Measurements from ENCODE around the gene KSR1.

Gene KSR1

DNA sequence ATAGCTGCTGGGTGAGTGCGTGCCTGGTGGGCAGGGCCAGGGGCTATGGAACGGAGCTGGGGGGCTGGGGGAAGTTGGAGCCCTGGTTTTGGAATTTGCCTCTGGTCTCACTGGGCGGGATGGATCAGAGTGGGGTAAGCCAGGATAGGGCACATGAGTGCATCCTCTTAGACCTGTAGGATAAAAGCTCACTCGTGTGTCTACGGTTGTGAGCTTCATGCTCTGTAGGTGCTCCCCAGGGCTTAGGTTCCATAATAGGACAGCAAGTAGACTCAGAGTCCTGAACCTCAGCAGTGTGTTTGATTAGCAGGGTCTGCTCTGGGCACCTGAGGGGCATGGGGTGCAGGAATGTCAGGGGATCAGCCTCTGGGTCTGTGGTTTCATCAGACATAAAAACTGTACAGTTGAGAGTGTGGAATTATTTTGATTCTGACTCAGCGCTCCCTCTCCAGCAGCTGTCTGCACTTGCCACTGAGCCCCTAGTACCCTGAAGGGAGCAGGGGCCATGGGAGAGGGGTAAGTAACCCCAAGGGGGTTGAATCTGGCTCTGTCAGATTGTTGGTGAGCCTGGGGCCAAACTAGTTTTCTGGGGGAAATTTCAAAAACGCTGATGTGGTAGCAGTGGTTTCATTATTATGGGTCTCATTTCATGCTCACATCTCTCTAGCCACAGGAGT is 90.5 kb downstream of the KSR1 start:
- in situ Hi-C loops (cut with HindIII; ENCODE audit: low sequenced_read_pairs): loop anchor here (25.0 kb wide), 1 partner anchor 234 kb away; no protein-coding TSS in a partner anchor

- in situ Hi-C loops (cut with HindIII; ENCODE audit: low sequenced_read_pairs): loop anchor here (25.0 kb wide), 1 partner anchor 235 kb away; no protein-coding TSS in a partner anchor
Observed at GRCh38 chr17:27547301-27547683, 91.0 kb downstream of the KSR1 start.

GRCh38 chr17:27548369-27548768 is 92.1 kb downstream of the KSR1 start:
- in situ Hi-C loops (cut with HindIII; ENCODE audit: low sequenced_read_pairs): loop anchor here (25.0 kb wide), 1 partner anchor 236 kb away; no protein-coding TSS in a partner anchor

- in situ Hi-C loops (cut with HindIII; ENCODE audit: low sequenced_read_pairs): loop anchor here (25.0 kb wide), 1 partner anchor 237 kb away; no protein-coding TSS in a partner anchor
Observed at GRCh38 chr17:27549251-27549893, 93.1 kb downstream of the KSR1 start.

- in situ Hi-C loops (cut with HindIII; ENCODE audit: low sequenced_read_pairs): no loop called here
Observed at GRCh38 chr17:27550291-27550930, 94.2 kb downstream of the KSR1 start.

- in situ Hi-C loops (cut with HindIII; ENCODE audit: low sequenced_read_pairs): no loop called here
Observed at GRCh38 chr17:27550974-27551505, 94.8 kb downstream of the KSR1 start.

DNA sequence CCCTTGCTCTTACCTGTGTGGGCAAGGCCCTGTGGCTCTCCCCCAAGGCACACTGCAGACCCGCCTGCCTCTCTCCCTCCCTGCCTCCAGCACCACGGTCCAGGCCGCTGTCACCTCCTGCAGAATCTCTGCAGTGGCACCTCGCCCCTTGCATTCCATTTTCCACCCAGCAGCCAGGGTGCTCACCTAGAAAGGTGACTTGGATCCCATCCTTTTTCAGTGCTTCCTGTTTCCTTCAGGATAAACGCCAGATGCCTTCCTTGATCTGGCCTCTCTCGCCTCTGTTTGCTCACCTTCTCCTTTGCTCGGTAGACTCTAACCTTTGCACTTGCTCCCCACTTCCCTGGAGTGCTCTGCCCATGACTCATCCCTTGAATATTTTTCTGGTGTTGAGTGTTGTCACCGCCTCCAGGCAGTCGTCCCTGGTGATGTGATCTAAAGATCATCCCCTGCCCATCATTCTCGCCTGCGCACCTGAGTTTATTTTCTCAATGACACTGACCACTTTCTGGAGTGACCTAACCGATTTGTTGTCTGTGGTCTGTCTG is 95.5 kb downstream of the KSR1 start:
- in situ Hi-C loops (cut with HindIII; ENCODE audit: low sequenced_read_pairs): no loop called here

GRCh38 chr17:27552276-27552732 is 96.1 kb downstream of the KSR1 start:
- in situ Hi-C loops (cut with HindIII; ENCODE audit: low sequenced_read_pairs): no loop called here

- in situ Hi-C loops (cut with HindIII; ENCODE audit: low sequenced_read_pairs): no loop called here
Observed at GRCh38 chr17:27553019-27553511, 96.8 kb downstream of the KSR1 start.

DNA sequence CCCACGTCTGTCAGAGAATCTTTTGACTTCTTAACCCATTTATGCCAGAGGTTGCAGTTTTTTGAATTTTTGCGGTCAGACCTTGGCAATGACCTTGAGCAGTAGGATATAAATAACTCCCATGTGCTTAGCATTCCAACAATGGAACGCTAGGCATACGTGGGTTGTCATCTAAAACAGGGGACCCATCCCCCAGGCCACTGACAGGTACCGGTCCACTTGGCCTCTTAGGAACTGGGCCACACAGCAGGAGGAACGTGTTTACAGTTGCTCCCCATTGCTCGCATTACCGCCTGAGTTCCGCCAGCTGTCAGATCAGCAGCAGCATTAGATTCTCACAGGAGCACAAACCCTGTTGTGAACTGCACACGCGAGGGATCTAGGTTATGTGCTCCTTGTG is 97.9 kb downstream of the KSR1 start:
- in situ Hi-C loops (cut with HindIII; ENCODE audit: low sequenced_read_pairs): no loop called here

DNA sequence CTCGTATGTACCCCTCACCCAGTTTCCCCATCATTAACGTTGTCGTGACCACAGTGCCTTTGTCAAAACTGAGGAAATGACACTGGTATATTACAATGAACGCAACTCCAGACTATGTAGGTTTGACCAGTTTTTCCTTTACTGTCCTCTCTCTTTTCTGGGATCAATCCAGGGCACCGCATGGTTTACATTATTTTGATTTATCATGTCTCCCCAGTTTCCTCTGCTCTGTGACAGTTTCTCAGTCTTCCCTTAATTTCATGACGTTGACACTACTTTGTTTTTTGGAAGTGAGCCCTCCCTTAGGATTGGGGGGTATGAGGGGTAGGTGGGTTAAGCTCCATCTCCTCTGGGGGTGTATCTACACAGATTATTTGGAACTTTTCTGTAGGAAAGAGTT is 98.7 kb downstream of the KSR1 start:
- in situ Hi-C loops (cut with HindIII; ENCODE audit: low sequenced_read_pairs): no loop called here

- in situ Hi-C loops (cut with HindIII; ENCODE audit: low sequenced_read_pairs): no loop called here
Observed at GRCh38 chr17:27555339-27555738, 99.1 kb downstream of the KSR1 start.

DNA sequence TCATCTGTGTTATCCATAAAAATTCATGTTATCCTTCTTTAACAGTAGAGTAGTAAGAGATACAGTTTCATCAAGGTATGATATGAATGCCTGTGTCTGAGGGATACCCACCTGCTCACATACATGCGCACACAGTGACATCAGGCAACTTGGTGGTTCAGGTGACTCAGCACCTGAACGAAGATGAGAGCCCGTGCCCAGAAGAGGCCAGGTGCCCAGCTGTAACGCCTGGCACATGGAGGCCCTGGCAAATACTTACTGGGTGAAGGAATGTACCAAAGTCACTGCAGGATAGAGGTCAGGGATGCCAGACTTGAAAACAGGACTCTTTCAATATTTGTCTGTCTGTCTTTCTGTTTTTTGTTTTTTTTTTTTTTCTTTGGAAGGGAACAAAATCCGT is 102.1 kb downstream of the KSR1 start:
- in situ Hi-C loops (cut with HindIII; ENCODE audit: low sequenced_read_pairs): no loop called here

GRCh38 chr17:27558842-27559505 is 102.7 kb downstream of the KSR1 start:
- in situ Hi-C loops (cut with HindIII; ENCODE audit: low sequenced_read_pairs): no loop called here

- in situ Hi-C loops (cut with HindIII; ENCODE audit: low sequenced_read_pairs): no loop called here
Observed at GRCh38 chr17:27559506-27560481, 103.5 kb downstream of the KSR1 start.

GRCh38 chr17:27560668-27561067 is 104.4 kb downstream of the KSR1 start:
- in situ Hi-C loops (cut with HindIII; ENCODE audit: low sequenced_read_pairs): no loop called here

DNA sequence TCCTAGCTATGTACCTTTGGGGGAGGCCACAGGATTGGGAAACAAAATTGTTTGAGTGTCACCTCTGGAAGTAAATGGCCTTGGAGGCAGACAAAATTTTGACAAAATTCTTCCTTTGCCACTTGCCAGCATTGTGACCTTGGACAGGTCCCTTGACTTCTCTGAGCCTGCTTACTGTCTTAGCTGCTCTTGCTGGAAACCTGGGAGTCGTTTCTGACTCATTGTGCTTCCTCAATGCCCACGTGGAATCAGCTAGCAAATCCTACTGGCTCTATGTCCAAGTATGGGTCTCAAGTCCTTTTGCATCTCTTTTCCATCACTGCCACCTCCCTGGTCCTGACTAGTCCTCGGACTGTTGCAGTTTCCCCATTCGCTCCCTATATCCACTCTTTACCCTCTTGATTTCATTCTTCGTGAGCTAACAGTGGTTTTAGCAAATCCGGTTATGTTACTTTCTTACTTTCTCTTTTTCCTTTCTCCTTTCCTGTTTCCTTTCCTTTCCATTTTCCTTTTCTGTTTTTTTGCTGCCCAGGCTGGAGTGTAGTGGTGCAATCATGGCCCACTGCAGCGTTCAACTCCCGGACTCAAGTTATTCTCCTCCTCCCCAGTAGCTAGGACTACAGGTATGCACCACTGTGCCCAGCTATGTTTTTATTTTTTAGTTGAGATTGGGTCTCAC is 106.7 kb downstream of the KSR1 start:
- in situ Hi-C loops (cut with HindIII; ENCODE audit: low sequenced_read_pairs): no loop called here

- in situ Hi-C loops (cut with HindIII; ENCODE audit: low sequenced_read_pairs): no loop called here
Observed at GRCh38 chr17:27563532-27563931, 107.3 kb downstream of the KSR1 start.

DNA sequence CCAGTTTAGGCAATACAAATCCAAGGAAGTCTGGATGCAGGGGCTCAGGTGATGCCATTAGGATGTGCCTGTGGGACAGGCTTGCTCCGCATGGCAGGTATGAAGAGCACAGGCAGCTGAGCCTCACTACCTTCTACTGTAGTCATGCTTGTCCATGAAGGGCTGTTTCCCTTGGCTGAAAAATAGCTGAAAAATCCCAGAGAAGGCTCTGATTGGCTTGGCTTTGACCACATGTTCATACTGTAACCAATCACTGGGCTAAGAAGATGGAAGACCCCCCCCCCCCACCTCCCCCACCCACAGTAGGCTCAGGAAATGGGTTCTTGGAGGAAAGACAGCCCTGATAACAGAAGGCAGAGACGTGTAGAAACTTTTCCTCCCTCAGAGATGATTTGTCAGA is 108.2 kb downstream of the KSR1 start:
- in situ Hi-C loops (cut with HindIII; ENCODE audit: low sequenced_read_pairs): no loop called here

Measured in DLD1 (cell line).